Fibroblast of villous mesenchyme (primary cell): ENCODE results near the gene THY1. TPM values are rescaled to one million over a fixed set of nuclear protein-coding genes. Genes with fewer than 3 reads are reported as not detected.
"Not testable (repeated sequence)": the region's sequence is repeated elsewhere in the genome, so short reads cannot be mapped to it uniquely, and the experiment has no call there.

ENCODE experiments used
- DNase-seq: peaks from one replicate; pipeline ENCODE4 v3.0.0-alpha.2; 2010; ENCODE audit warnings: low read depth
- H3K4me3 ChIP-seq: 2 replicates; pipeline ENCODE4 v1.5.1; 2011; ENCODE audit warnings: low read depth, mild to moderate bottlenecking, low read length
- total RNA-seq: library from RNA; depleted of rRNA; stranded (reverse); fragments of >200 nt; gene quantifications from 2 replicates; pipeline ENCODE4 v1.2.3, GENCODE V29; 2012
- TF ChIP-seq, protein P1 (sequence below): IDR thresholded peaks from 2 replicates; pipeline ENCODE4 v1.5.1; 2012; ENCODE audit warnings: low read depth, mild to moderate bottlenecking, low read length; ENCODE audit not compliant: insufficient read depth

The THY1 gene
- total RNA-seq, 1 donor: 194 TPM

- DNase-seq: no peak
- TF ChIP-seq, protein P1, sequence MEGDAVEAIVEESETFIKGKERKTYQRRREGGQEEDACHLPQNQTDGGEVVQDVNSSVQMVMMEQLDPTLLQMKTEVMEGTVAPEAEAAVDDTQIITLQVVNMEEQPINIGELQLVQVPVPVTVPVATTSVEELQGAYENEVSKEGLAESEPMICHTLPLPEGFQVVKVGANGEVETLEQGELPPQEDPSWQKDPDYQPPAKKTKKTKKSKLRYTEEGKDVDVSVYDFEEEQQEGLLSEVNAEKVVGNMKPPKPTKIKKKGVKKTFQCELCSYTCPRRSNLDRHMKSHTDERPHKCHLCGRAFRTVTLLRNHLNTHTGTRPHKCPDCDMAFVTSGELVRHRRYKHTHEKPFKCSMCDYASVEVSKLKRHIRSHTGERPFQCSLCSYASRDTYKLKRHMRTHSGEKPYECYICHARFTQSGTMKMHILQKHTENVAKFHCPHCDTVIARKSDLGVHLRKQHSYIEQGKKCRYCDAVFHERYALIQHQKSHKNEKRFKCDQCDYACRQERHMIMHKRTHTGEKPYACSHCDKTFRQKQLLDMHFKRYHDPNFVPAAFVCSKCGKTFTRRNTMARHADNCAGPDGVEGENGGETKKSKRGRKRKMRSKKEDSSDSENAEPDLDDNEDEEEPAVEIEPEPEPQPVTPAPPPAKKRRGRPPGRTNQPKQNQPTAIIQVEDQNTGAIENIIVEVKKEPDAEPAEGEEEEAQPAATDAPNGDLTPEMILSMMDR: no peak
- H3K4me3 ChIP-seq: no peak overlapping the region
Measured at GRCh38 chr11:119415517-119415916, 7.5 kb downstream of the THY1 start.

DNA sequence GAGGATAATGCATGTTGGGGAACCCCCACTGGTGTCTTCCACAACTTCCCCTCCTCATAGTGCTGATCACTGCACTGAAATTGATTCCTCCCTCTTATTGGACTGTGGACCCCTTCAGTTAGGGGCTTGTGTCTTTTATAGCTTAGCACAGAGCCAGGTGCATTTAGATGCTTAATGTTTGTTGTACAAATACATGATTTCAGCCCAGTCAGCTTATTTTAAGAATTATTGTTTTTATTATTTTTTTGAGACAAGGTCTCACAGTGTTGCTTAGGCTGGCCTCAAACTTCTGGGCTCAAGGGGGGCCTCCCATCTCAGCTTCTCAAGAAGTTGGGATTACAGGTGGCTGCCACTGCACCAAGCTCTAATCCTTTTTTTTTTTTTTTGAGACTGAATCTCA, 8.2 kb downstream of the THY1 start:
- no peak overlapping the region for H3K4me3 ChIP-seq
- TF ChIP-seq, protein P1: no peak
- DNase-seq: no peak

DNA sequence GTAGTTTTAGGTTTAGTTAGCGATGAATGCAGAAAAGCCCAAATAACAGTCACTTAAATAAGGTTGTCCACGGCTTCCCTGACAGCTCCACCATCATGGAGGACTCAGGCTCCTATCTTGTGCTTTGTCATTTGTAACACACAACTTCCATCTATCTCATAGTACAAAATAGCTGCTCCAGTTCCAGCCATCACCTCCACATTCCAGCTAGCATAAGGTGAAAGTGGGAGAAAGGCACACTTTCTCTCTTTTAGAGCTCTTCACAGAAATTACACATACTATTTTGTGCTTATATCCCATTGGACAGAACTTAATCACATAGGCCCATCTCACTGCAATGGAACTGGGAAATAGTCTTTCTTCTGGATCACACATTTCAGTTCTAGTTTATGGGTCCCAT, 8.7 kb downstream of the THY1 start:
- DNase-seq: no peak
- TF ChIP-seq, protein P1: no peak
- no peak overlapping the region for H3K4me3 ChIP-seq

GRCh38 chr11:119412072-119412471, 10.9 kb downstream of the THY1 start:
- TF ChIP-seq, protein P1: no peak
- H3K4me3 ChIP-seq: no peak overlapping the region
- DNase-seq: no peak

DNA sequence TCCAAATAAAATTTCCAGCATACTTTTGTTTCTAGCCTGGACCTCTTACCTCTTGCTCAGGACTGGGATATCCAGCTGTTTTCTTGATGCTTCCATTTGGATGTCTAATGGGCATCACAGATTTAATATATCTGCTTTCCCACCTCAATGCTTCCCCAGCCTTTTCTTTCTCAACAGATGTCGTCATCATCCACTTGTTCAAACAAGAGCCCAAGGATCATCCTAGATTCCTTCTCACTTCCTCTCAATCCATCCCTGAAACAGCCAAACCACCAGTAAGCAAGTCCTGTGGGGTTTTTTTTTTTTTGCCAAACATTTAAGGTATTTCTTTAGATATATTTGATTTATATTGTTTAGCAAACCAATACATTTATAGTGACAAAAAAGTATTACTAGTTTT, 12.5 kb downstream of the THY1 start:
- TF ChIP-seq, protein P1: no peak
- DNase-seq: no peak
- H3K4me3 ChIP-seq: no peak overlapping the region

GRCh38 chr11:119409731-119410130, 13.2 kb downstream of the THY1 start:
- TF ChIP-seq, protein P1: no peak
- no peak overlapping the region for H3K4me3 ChIP-seq
- no peak for DNase-seq

GRCh38 chr11:119406005-119406404, 17.0 kb downstream of the THY1 start:
- H3K4me3 ChIP-seq: no peak overlapping the region
- DNase-seq: no peak
- TF ChIP-seq, protein P1: no peak

DNA sequence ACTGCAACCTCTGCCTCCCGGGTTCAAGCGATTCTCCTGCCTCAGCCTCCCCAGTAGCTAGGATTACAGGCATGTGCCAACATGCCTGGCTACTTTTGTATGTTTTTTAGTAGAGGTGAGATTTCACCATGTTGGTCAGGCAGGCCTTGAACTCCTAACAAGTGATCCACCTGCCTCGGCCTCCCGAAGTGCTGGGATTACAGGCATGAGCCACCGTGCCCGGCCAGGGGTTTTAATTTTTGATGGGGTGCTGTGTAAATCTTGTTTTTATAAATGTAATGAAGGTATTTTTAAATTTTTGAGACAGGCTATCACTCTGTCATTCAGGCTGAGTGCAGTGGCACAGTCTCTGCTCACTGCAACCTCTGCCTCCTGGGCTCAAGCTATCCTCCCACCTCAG, 17.5 kb downstream of the THY1 start:
- not testable (repeated sequence) for H3K4me3 ChIP-seq, DNase-seq
